Spleen (tissue), 11 donors: ENCODE results near the gene FRG2. TPM values are rescaled to one million over a fixed set of nuclear protein-coding genes. Genes with fewer than 3 reads are reported as not detected.

Experiments used
- DNase-seq: peaks from one replicate; pipeline ENCODE4 v3.0.0-alpha.2; 2020
- H3K27ac ChIP-seq, 8 donors: fragments of 200-600 bp; sonication (generic) in 7 of 8; 1 replicate in 4 of 8; 2 replicates in 4 of 8; pipeline versions ENCODE4 v1.5.0 to v1.8.0; 2016 to 2021; ENCODE audit warnings: inconsistent platforms in 4 of 8, mild to moderate bottlenecking in 4 of 8, moderate library complexity in 1 of 8
- H3K27me3 ChIP-seq, 7 donors: fragments of 200-600 bp; sonication (generic) in 6 of 7; replicated peaks in 1 of 7; 1 replicate in 4 of 7; 2 replicates in 3 of 7; pipeline versions ENCODE4 v1.5.0 to v1.8.0; 2016 to 2021; ENCODE audit warnings: inconsistent platforms in 3 of 7, mild to moderate bottlenecking in 1 of 7
- H3K36me3 ChIP-seq, 6 donors: fragments of 200-600 bp; sonication (generic) in 5 of 6; 1 replicate in 4 of 6; 2 replicates in 2 of 6; pipeline versions ENCODE4 v1.5.0 to v1.8.0; 2016 to 2021; ENCODE audit warnings: inconsistent platforms in 2 of 6
- H3K4me1 ChIP-seq, 6 donors: fragments of 200-600 bp; sonication (generic) in 5 of 6; 1 replicate in 3 of 6; 2 replicates in 3 of 6; pipeline versions ENCODE4 v1.5.0 to v1.8.0; 2016 to 2021; ENCODE audit warnings: inconsistent platforms in 3 of 6
- H3K4me3 ChIP-seq, 8 donors: fragments of 200-600 bp; sonication (generic) in 7 of 8; 1 replicate in 4 of 8; 2 replicates in 4 of 8; pipeline versions ENCODE4 v1.5.0 to v1.8.0; 2016 to 2021; ENCODE audit warnings: inconsistent platforms in 4 of 8, mild to moderate bottlenecking in 4 of 8, moderate library complexity in 2 of 8
- H3K9me3 ChIP-seq, 8 donors: fragments of 200-600 bp; sonication (generic) in 7 of 8; 1 replicate in 4 of 8; 2 replicates in 4 of 8; pipeline versions ENCODE4 v1.5.0 to v1.8.0; 2016 to 2021; ENCODE audit warnings: inconsistent platforms in 4 of 8
- POLR2A ChIP-seq, 3 donors: fragments of 450-650 bp; IDR thresholded peaks; one replicate each; pipeline ENCODE4 v1.5.1; 2017; ENCODE audit warnings: antibody characterized with exemption in 3 of 3, mild to moderate bottlenecking in 1 of 3
- POLR2AphosphoS5 ChIP-seq, 3 donors: sonication (generic); formaldehyde crosslinking; IDR thresholded peaks; one replicate each; pipeline ENCODE4 v1.5.1; 2017; ENCODE audit warnings: antibody characterized with exemption in 3 of 3
- WGBS, 5 donors: extraction: QIAGEN DNeasy Blood & Tissue Kit in 3 of 5; methylation state at CpG; one replicate each; pipeline versions ENCODE4 v1.1.5 to v1.1.7; 2013 to 2018; 5-methylcytosine and 5-hydroxymethylcytosine counted together
- intact Hi-C: fragments of 100-400 bp; cut with DNase I; formaldehyde crosslinking; loops from one replicate; pipeline ENCODE4 v1.15.0; 2023; ENCODE audit warnings: low total_unique reads
- polyA plus RNA-seq, 3 donors: library from polyadenylated mRNA; stranded (reverse); fragments of 200-250 nt; gene quantifications; one replicate each; pipeline ENCODE4 v1.2.1, GENCODE V29; 2013
- total RNA-seq, 7 donors: library from RNA; depleted of rRNA in 3 of 7; stranded (reverse); fragments of >200 nt in 3 of 7; fragmentation: NEBNext Ultra II Directional in 4 of 7; extraction: Animal tissue kit (Norgen Biotek cat#: 25700) in 4 of 7; gene quantifications; one replicate each; pipeline versions ENCODE4 v1.1.0 to v1.2.1, GENCODE V29; 2016 to 2021
- TF ChIP-seq, protein P1 (sequence below), 11 experiments: fragments of 200-600 bp in 7 of 11; fragments of 450-650 bp in 4 of 11; sonication (generic) in 4 of 11; IDR thresholded peaks in 8 of 11; conservative IDR thresholded peaks in 3 of 11; 1 replicate in 7 of 11; 2 replicates in 4 of 11; pipeline versions ENCODE4 v1.4.0 to v1.8.0; 2016 to 2021; ENCODE audit warnings: antibody characterized with exemption in 11 of 11, inconsistent platforms in 4 of 11, mild to moderate bottlenecking in 1 of 11
- donor health status: healthy with polysubstance abuse.
- donor health status: DM: no; HTN: no; CAD: no; lungs with moderate emphysema.
- donor health status: DM: no; HTN: no; CAD: no.
- donor health status: Bipolar disorder and iron deficiency.
- donor health status: healthy.
- donor health status: DM: no; HTN: no; CAD: no.
- donor health status: DM: yes; HTN: yes; CAD: no.

Gene FRG2
- total and polyA plus RNA-seq, 10 donors, result not detected

- 6 to 12% (median 10%) methylated on average over 33 to 57 of the region's 57 CpGs for WGBS, 5 donors
- Histone ChIP-seq H3K27ac (no peak overlapping the region), H3K36me3 (no peaks in the 10 kb centered on the region), H3K4me1 (peaks cover 7 to 66% (median 32%) of the 10 kb centered on the region in 6 donors), H3K27me3 (peaks cover 6 to 91% (median 73%) of the 10 kb centered on the region in 7 donors), H3K9me3 (no peaks in the 10 kb centered on the region), H3K4me3 (no peak overlapping the region)
- intact Hi-C loops, result no loop called here
- peak; percentile 67 for DNase-seq
- no peak for TF ChIP-seq POLR2AphosphoS5 (IDR thresholded peaks at IDR 0.05)
- TF ChIP-seq, protein P1, sequence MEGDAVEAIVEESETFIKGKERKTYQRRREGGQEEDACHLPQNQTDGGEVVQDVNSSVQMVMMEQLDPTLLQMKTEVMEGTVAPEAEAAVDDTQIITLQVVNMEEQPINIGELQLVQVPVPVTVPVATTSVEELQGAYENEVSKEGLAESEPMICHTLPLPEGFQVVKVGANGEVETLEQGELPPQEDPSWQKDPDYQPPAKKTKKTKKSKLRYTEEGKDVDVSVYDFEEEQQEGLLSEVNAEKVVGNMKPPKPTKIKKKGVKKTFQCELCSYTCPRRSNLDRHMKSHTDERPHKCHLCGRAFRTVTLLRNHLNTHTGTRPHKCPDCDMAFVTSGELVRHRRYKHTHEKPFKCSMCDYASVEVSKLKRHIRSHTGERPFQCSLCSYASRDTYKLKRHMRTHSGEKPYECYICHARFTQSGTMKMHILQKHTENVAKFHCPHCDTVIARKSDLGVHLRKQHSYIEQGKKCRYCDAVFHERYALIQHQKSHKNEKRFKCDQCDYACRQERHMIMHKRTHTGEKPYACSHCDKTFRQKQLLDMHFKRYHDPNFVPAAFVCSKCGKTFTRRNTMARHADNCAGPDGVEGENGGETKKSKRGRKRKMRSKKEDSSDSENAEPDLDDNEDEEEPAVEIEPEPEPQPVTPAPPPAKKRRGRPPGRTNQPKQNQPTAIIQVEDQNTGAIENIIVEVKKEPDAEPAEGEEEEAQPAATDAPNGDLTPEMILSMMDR (IDR thresholded peaks at IDR 0.05 in 8 of 11, conservative IDR thresholded peaks at IDR 0.05 in 3 of 11), result no peak
Measured at GRCh38 chr4:190019023-190019858, 7.8 kb downstream of the FRG2 start.

- peak; percentile 55 for DNase-seq
- Histone ChIP-seq H3K4me3 (no peak overlapping the region), H3K27me3 (peaks cover 6 to 95% (median 76%) of the 10 kb centered on the region in 7 donors), H3K9me3 (no peaks in the 10 kb centered on the region), H3K27ac (no peak overlapping the region), H3K36me3 (no peaks in the 10 kb centered on the region), H3K4me1 (peaks cover 7 to 66% (median 32%) of the 10 kb centered on the region in 6 donors)
- TF ChIP-seq POLR2AphosphoS5 (IDR thresholded peaks at IDR 0.05) (no peak), POLR2A (IDR thresholded peaks at IDR 0.05) (no peak)
- TF ChIP-seq, protein P1 (IDR thresholded peaks at IDR 0.05 in 8 of 11, conservative IDR thresholded peaks at IDR 0.05 in 3 of 11), result no peak
- intact Hi-C loops, result no loop called here
- 9 to 17% (median 12%) methylated on average over 23 to 38 of the region's 38 CpGs for WGBS, 5 donors
Measured at GRCh38 chr4:190018201-190018920, 8.7 kb downstream of the FRG2 start.

GRCh38 chr4:190017357-190018200 lies 9.5 kb downstream of the FRG2 start:
- intact Hi-C loops, result no loop called here
- H3K27ac ChIP-seq, result no peak overlapping the region
- H3K36me3 ChIP-seq, result no peaks in the 10 kb centered on the region
- 5 to 14% (median 6%) methylated on average over 59 to 62 of the region's 62 CpGs for WGBS, 5 donors
- peak overlapping the region in 1 of 8 donors; percentile 6 for H3K4me3 ChIP-seq
- TF ChIP-seq, protein P1 (IDR thresholded peaks at IDR 0.05 in 8 of 11, conservative IDR thresholded peaks at IDR 0.05 in 3 of 11), result no peak
- TF ChIP-seq POLR2A (IDR thresholded peaks at IDR 0.05) (no peak), POLR2AphosphoS5 (IDR thresholded peaks at IDR 0.05) (no peak)
- H3K27me3 ChIP-seq, result peaks cover 6 to 98% (median 74%) of the 10 kb centered on the region in 7 donors
- peak; percentile 47 for DNase-seq
- H3K9me3 ChIP-seq, result no peaks in the 10 kb centered on the region
- H3K4me1 ChIP-seq, result peaks cover 7 to 64% (median 31%) of the 10 kb centered on the region in 6 donors
